ENCODE measurements around the gene TAF4B. TPM values are rescaled to one million over a fixed set of nuclear protein-coding genes. Genes with fewer than 3 reads are reported as not detected.

The TAF4B gene
- total and polyA plus RNA-seq, 10 of the 15 experiments (the other 5 are each of a cell fraction or from before 2014, with no cell fraction given) = 2.3 to 15.0 (median 12.2) TPM

GRCh38 chr18:26386002-26386401 lies 159.8 kb downstream of the TAF4B start:
- no TSS peak for BruUV-seq (replicated peaks)
- Histone ChIP-seq H3K36me3 (ENCODE audit: control insufficient read depth in 2 of 2, insufficient read depth in 2 of 2, low read length in 1 of 2) (no peaks in the 10 kb centered on the region; a peak in 1 of 4 replicates), H3K4me3 (no peak overlapping the region), H2AFZ (ENCODE audit: control insufficient read depth, low read depth, low read length) (no peak overlapping the region), H3K4me2 (ENCODE audit: control insufficient read depth, insufficient read depth) (no peak overlapping the region), H3K79me2 (ENCODE audit: control insufficient read depth, insufficient read depth, low read length) (no peaks in the 10 kb centered on the region), H4K20me1 (ENCODE audit: control insufficient read depth, insufficient read depth) (no peaks in the 10 kb centered on the region), H3K27me3 (replicated peaks in 1 of 2; ENCODE audit: control insufficient read depth in 2 of 2, insufficient read depth in 2 of 2, low read length in 1 of 2) (no peaks in the 10 kb centered on the region), H3K27ac (ENCODE audit: control insufficient read depth, insufficient read depth) (no peak overlapping the region), H3K9ac (ENCODE audit: control insufficient read depth, insufficient read depth, low read length) (no peak overlapping the region), H3K9me3 (replicated peaks; ENCODE audit: control insufficient read depth, insufficient read depth, low read length) (no peaks in the 10 kb centered on the region; the same call in 2 of the 3 replicates), H3K4me1 (ENCODE audit: control insufficient read depth, insufficient read depth, low read length) (0 out of 2 replicates have a peak, but pooled peaks cover 3% of the 10 kb centered on the region)
- FAIRE-seq (no peak), DNase-seq (ENCODE audit: low read depth, low spot score) (no peak), ATAC-seq (no peak)
- TF ChIP-seq CHD1 (IDR thresholded peaks at IDR 0.05; ENCODE audit: low read depth, low read length) (no peak), PBX3 (IDR thresholded peaks at IDR 0.05; ENCODE audit: insufficient replicate concordance, low read depth, low read length) (no peak), NFXL1 (IDR thresholded peaks at IDR 0.05; ENCODE audit: borderline replicate concordance) (no peak), TBL1XR1 (IDR thresholded peaks at IDR 0.05; ENCODE audit: low read depth, low read length) (no peak), DPF2 (IDR thresholded peaks at IDR 0.05) (no peak), IKZF2 (IDR thresholded peaks at IDR 0.05) (no peak), NFYA (IDR thresholded peaks at IDR 0.05; ENCODE audit: borderline replicate concordance, low read depth, low read length) (no peak), HDAC6 (IDR thresholded peaks at IDR 0.05; ENCODE audit: unreplicated experiment) (no peak), RUNX3 (IDR thresholded peaks at IDR 0.05; ENCODE audit: low read length) (no peak), ATF3 (IDR thresholded peaks at IDR 0.05; ENCODE audit: borderline replicate concordance, extremely low read depth, low read depth, low read length) (no peak), BRCA1 (IDR thresholded peaks at IDR 0.05; ENCODE audit: low read depth, low read length) (no peak), ZBED1 (IDR thresholded peaks at IDR 0.05; ENCODE audit: borderline replicate concordance) (no peak), ZBTB11 (CRISPR knock-in tag; IDR thresholded peaks at IDR 0.05) (no peak)
- SMC1A ChIA-PET (ENCODE audit: uncharacterized antibody, unreplicated experiment) = interaction anchor here (0.9 to 1.5 kb wide), 3 partner anchors 11 to 620 kb away, joined by 3 to 6 read pairs (median 4); no protein-coding TSS in a partner anchor
- in situ Hi-C loops (cut with MboI) (no loop called here), intact Hi-C loops (cut with micrococcal nuclease; ENCODE audit: unreplicated experiment) (loop anchor here (10.0 kb wide), 1 partner anchor 389 kb away; no protein-coding TSS in a partner anchor)
- CTCF ChIA-PET = interaction anchor here (0.7 to 1.3 kb wide), 5 partner anchors 16 to 1093 kb away, joined by 3 to 4 read pairs (median 3); no protein-coding TSS in a partner anchor
- RAD21 ChIA-PET (ENCODE audit: unreplicated experiment) = interaction anchor here (3.7 kb wide), 1 partner anchor 79 kb away, joined by 28 read pairs; no protein-coding TSS in a partner anchor
- POLR2A ChIA-PET = no interaction called here

Data from GM12878 (cell line).